GM12878 (cell line): ENCODE measurements around the gene RAMP1. TPM values are rescaled to one million over a fixed set of nuclear protein-coding genes. Genes with fewer than 3 reads are reported as not detected.

ENCODE experiments used
- ATAC-seq: fragments of 200-7000 bp; cut with Tn5 transposase; 3 replicates; pipeline ENCODE4 v1.9.1; 2020; ENCODE audit warnings: mild to moderate bottlenecking, moderate library complexity
- BruUV-seq: library from RNA; stranded (reverse); fragments of 400-500 nt; replicated peaks from 2 replicates; lab custom pipeline; 2021; lab: Mats Ljungman, UMichigan
- CTCF ChIA-PET: fragments of 300-600 bp; sonication (Branson Sonifier 250); formaldehyde crosslinking; extraction: SDS; loops from one replicate; lab custom pipeline; 2021; ENCODE audit warnings: inconsistent platforms; lab: Yijun Ruan, JAX
- POLR2A ChIA-PET: fragments of 350-600 bp; formaldehyde crosslinking; extraction: SDS; loops from one replicate; lab custom pipeline; 2021; ENCODE audit warnings: inconsistent platforms; lab: Charles Lee
- RAD21 ChIA-PET: fragments of 300-600 bp; sonication (Branson Sonifier 250); formaldehyde crosslinking; loops from one replicate; lab custom pipeline; 2023; ENCODE audit warnings: antibody characterized with exemption; ENCODE audit not compliant: unreplicated experiment; lab: Charles Lee
- SMC1A ChIA-PET: fragments of 300-600 bp; sonication (Branson Sonifier 250); formaldehyde crosslinking; loops from one replicate; lab custom pipeline; 2023; ENCODE audit not compliant: unreplicated experiment, uncharacterized antibody; lab: Charles Lee
- DNase-seq: peaks from one replicate; pipeline ENCODE4 v3.0.0-alpha.2; 2011; ENCODE audit warnings: low read depth, low spot score
- FAIRE-seq: peaks from 3 replicates; lab custom pipeline; 2011; peaks lifted over from hg19 to GRCh38; lab: Jason Lieb, UNC
- H2AFZ ChIP-seq: 2 replicates; pipeline ENCODE4 v1.6.0; 2011; ENCODE audit warnings: low read depth, low read length, control low read depth; ENCODE audit not compliant: control insufficient read depth
- H3K27ac ChIP-seq: 2 replicates; pipeline ENCODE4 v1.5.1; 2011; ENCODE audit warnings: control low read depth; ENCODE audit not compliant: control insufficient read depth, insufficient read depth
- H3K27me3 ChIP-seq, 2 experiments: replicated peaks in 1 of 2; 2 replicates each; pipeline versions ENCODE4 v1.6.0 to v1.6.1; 2011; ENCODE audit warnings: low read length in 1 of 2; ENCODE audit not compliant: control insufficient read depth in 2 of 2, insufficient read depth in 2 of 2
- H3K36me3 ChIP-seq, 2 experiments: 2 replicates each; pipeline ENCODE4 v1.5.1; 2011; ENCODE audit warnings: low read length in 1 of 2; ENCODE audit not compliant: control insufficient read depth in 2 of 2, insufficient read depth in 2 of 2
- H3K4me1 ChIP-seq: 2 replicates; pipeline ENCODE4 v1.6.1; 2011; ENCODE audit warnings: mild to moderate bottlenecking, low read length, moderate library complexity, mixed read lengths; ENCODE audit not compliant: control insufficient read depth, insufficient read depth
- H3K4me2 ChIP-seq: 2 replicates; pipeline ENCODE4 v1.6.0; 2011; ENCODE audit warnings: control low read depth; ENCODE audit not compliant: control insufficient read depth, insufficient read depth
- H3K4me3 ChIP-seq: fragments of 200-600 bp; sonication (generic); 2 replicates; pipeline ENCODE4 v1.5.1; 2016
- H3K79me2 ChIP-seq: 2 replicates; pipeline ENCODE4 v1.6.0; 2011; ENCODE audit warnings: low read length; ENCODE audit not compliant: control insufficient read depth, insufficient read depth
- H3K9ac ChIP-seq: 2 replicates; pipeline ENCODE4 v1.8.0; 2011; ENCODE audit warnings: low read length, control low read depth, mixed read lengths; ENCODE audit not compliant: control insufficient read depth, insufficient read depth
- H3K9me3 ChIP-seq: replicated peaks from 3 replicates; pipeline ENCODE4 v1.5.1; 2011; ENCODE audit warnings: mild to moderate bottlenecking, low read length; ENCODE audit not compliant: control insufficient read depth, insufficient read depth
- H4K20me1 ChIP-seq: 2 replicates; pipeline ENCODE4 v1.6.0; 2011; ENCODE audit not compliant: control insufficient read depth, insufficient read depth
- CBFB ChIP-seq: IDR thresholded peaks from 2 replicates; pipeline ENCODE4 v1.6.1; 2016; ENCODE audit warnings: antibody characterized with exemption, low read depth
- CBX5 ChIP-seq: sonication (generic); IDR thresholded peaks from 2 replicates; pipeline ENCODE4 v1.6.1; 2016; ENCODE audit warnings: low read depth, moderate library complexity, mild to moderate bottlenecking, inconsistent platforms
- CHD2 ChIP-seq: IDR thresholded peaks from 2 replicates; pipeline ENCODE4 v1.6.1; 2011; ENCODE audit warnings: low read depth, low read length, improper control_type of control experiment, borderline replicate concordance
- CHD4 ChIP-seq: fragments of 200-600 bp; sonication (generic); IDR thresholded peaks from 2 replicates; pipeline ENCODE4 v1.6.1; 2016; ENCODE audit warnings: mild to moderate bottlenecking
- CREM ChIP-seq: IDR thresholded peaks from 2 replicates; pipeline ENCODE4 v1.6.1; 2014; ENCODE audit warnings: antibody characterized with exemption, low read depth
- EP300 ChIP-seq, 2 experiments: fragments of 150-350 bp in 1 of 2; IDR thresholded peaks; 2 replicates each; pipeline ENCODE4 v1.6.1; 2011 to 2012; ENCODE audit warnings: low read depth in 2 of 2, low read length in 2 of 2, borderline replicate concordance in 1 of 2, improper control_type of control experiment in 1 of 2, inconsistent platforms in 1 of 2; ENCODE audit not compliant: control insufficient read depth in 1 of 2
- JUNB ChIP-seq: IDR thresholded peaks from 2 replicates; pipeline ENCODE4 v1.6.1; 2016; ENCODE audit warnings: antibody characterized with exemption, mild to moderate bottlenecking
- JUND ChIP-seq: IDR thresholded peaks from 2 replicates; pipeline ENCODE4 v1.6.1; 2012; ENCODE audit warnings: low read depth, mild to moderate bottlenecking, low read length, improper control_type of control experiment, moderate library complexity
- KDM1A ChIP-seq: fragments of 200-600 bp; sonication (generic); IDR thresholded peaks from 2 replicates; pipeline ENCODE4 v1.6.1; 2016; ENCODE audit warnings: borderline replicate concordance
- POLR2AphosphoS5 ChIP-seq: IDR thresholded peaks from 2 replicates; pipeline ENCODE4 v1.6.1; 2011; ENCODE audit warnings: mild to moderate bottlenecking, low read length, inconsistent platforms
- RAD51 ChIP-seq: fragments of 450-650 bp; IDR thresholded peaks from 2 replicates; pipeline ENCODE4 v1.6.1; 2016; ENCODE audit warnings: moderate library complexity, mild to moderate bottlenecking, inconsistent platforms
- RFX5 ChIP-seq: IDR thresholded peaks from 2 replicates; pipeline ENCODE4 v1.6.1; 2011; ENCODE audit warnings: low read depth, low read length, improper control_type of control experiment
- SMARCA5 ChIP-seq: fragments of 450-650 bp; IDR thresholded peaks from 2 replicates; pipeline ENCODE4 v1.6.1; 2017; ENCODE audit warnings: mild to moderate bottlenecking
- SREBF1 ChIP-seq: IDR thresholded peaks from 2 replicates; pipeline ENCODE4 v1.6.1; 2012; ENCODE audit warnings: mild to moderate bottlenecking, low read length
- TBL1XR1 ChIP-seq: IDR thresholded peaks from 2 replicates; pipeline ENCODE4 v1.6.1; 2012; ENCODE audit warnings: low read depth, low read length, improper control_type of control experiment
- TCF12 ChIP-seq: IDR thresholded peaks from 2 replicates; pipeline ENCODE4 v1.6.1; 2011; ENCODE audit warnings: low read depth, mild to moderate bottlenecking, low read length
- WRNIP1 ChIP-seq: IDR thresholded peaks from 2 replicates; pipeline ENCODE4 v1.6.1; 2011; ENCODE audit warnings: low read depth, low read length, improper control_type of control experiment, borderline replicate concordance
- WGBS: methylation state at CpG from one replicate; pipeline ENCODE4 v1.1.6; 2016; ENCODE audit warnings: low lambda C conversion rate; ENCODE audit not compliant: insufficient replicate concordance, insufficient coverage; ENCODE audit errors: missing lambda C conversion rate; 5-methylcytosine and 5-hydroxymethylcytosine counted together
- in situ Hi-C: fragments of 300-500 bp; cut with MboI; formaldehyde crosslinking; loops from 9 replicates; pipeline ENCODE4 v1.14.3; 2018; ENCODE audit warnings: mixed read lengths
- intact Hi-C: fragments of 100-400 bp; cut with micrococcal nuclease; formaldehyde crosslinking; loops from one replicate; pipeline ENCODE4 v1.14.2; 2022; ENCODE audit not compliant: unreplicated experiment
- polyA plus RNA-seq, 11 experiments: library from polyadenylated mRNA; depleted of rRNA in 4 of 11; unstranded in 6 of 11; stranded (reverse) in 5 of 11; fragments of >200 nt; fragmentation: Nextera tagmentation in 4 of 11; fragmentation: Illumina TruSeq in 1 of 11; extraction: Ambion mirVana in 4 of 11; extraction: Trizol in 1 of 11; gene quantifications; 1 replicate in 1 of 11; 2 replicates in 10 of 11; pipeline versions ENCODE4 v1.2.1 to v1.2.3, GENCODE V29; 2011 to 2016; ENCODE audit warnings: inconsistent platforms in 2 of 11, missing spikeins in 2 of 11, low read depth in 1 of 11
- total RNA-seq, 4 experiments: library from RNA; depleted of rRNA in 3 of 4; stranded (reverse); fragments of >200 nt in 3 of 4; fragmentation: Illumina TruSeq in 1 of 4; extraction: Trizol in 1 of 4; gene quantifications; 2 replicates each; pipeline versions ENCODE4 v1.2.1 to v1.2.3, GENCODE V29; 2013 to 2021
- TF ChIP-seq, protein P1 (sequence below): fragments of 450-650 bp; formaldehyde crosslinking; IDR thresholded peaks from 2 replicates; pipeline ENCODE4 v1.4.0; 2022; ENCODE audit warnings: mild to moderate bottlenecking, moderate library complexity
- TF ChIP-seq, protein P2 (sequence below): fragments of 450-650 bp; IDR thresholded peaks from 2 replicates; pipeline ENCODE4 v1.6.1; 2016; ENCODE audit warnings: mild to moderate bottlenecking
- TF ChIP-seq, protein P3 (sequence below): IDR thresholded peaks from 2 replicates; pipeline ENCODE4 v1.6.1; 2012; ENCODE audit warnings: low read depth, low read length, improper control_type of control experiment

The RAMP1 gene
- total and polyA plus RNA-seq, 10 of the 15 experiments (the other 5 are each of a cell fraction or from before 2014, with no cell fraction given) = 0.11 to 0.19 (median 0.12) TPM; not detected in 7

DNA sequence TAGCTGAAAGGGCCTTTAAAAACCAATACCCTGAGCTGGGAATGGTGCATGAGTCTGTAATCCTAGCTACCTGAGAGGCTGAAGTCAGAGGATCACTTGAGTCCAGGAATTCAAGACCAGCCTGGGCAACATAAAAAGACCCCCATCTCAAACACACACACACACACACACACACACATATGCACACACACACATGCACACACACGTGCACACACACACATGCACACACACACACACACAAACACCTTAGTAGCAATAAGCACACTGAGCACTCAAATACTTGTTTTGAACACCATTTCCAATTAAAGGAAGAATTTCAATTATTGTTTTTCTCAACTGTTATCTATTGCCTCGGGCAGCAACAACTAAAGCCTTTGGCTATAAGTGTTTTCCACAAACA lies 81.8 kb downstream of the RAMP1 start:
- SMC1A ChIA-PET = interaction anchor here (0.7 to 1.4 kb wide), 3 partner anchors 11 to 167 kb away, joined by 3 to 4 read pairs (median 3); no protein-coding TSS in a partner anchor
- POLR2A ChIA-PET = interaction anchor here (0.6 kb wide), 1 partner anchor 8 kb away, joined by 3 read pairs; no protein-coding TSS in a partner anchor
- intact Hi-C loops (no loop called here), in situ Hi-C loops (no loop called here)
- FAIRE-seq = no peak
- Histone ChIP-seq H3K4me2 (no peak overlapping the region), H2AFZ (no peak overlapping the region), H3K27me3 (no peaks in the 10 kb centered on the region; a peak in 1 of 4 replicates), H3K4me1 (no peaks in the 10 kb centered on the region), H3K79me2 (no peaks in the 10 kb centered on the region), H3K4me3 (no peak overlapping the region), H4K20me1 (no peaks in the 10 kb centered on the region), H3K27ac (no peak overlapping the region), H3K9me3 (peaks cover 3% of the 10 kb centered on the region; the same call in 2 of the 3 replicates), H3K9ac (no peak overlapping the region), H3K36me3 (no peaks in the 10 kb centered on the region)
- CTCF ChIA-PET = no interaction called here
- no peak for TF ChIP-seq KDM1A
- TF ChIP-seq CBX5 = no peak
- TF ChIP-seq TCF12 = no peak
- TF ChIP-seq POLR2AphosphoS5 = no peak
- no peak for TF ChIP-seq CHD4
- no peak for TF ChIP-seq RFX5
- no peak for TF ChIP-seq SREBF1
- TF ChIP-seq JUNB = no peak
- TF ChIP-seq WRNIP1 = no peak
- TF ChIP-seq SMARCA5 = no peak
- TF ChIP-seq, protein P1, sequence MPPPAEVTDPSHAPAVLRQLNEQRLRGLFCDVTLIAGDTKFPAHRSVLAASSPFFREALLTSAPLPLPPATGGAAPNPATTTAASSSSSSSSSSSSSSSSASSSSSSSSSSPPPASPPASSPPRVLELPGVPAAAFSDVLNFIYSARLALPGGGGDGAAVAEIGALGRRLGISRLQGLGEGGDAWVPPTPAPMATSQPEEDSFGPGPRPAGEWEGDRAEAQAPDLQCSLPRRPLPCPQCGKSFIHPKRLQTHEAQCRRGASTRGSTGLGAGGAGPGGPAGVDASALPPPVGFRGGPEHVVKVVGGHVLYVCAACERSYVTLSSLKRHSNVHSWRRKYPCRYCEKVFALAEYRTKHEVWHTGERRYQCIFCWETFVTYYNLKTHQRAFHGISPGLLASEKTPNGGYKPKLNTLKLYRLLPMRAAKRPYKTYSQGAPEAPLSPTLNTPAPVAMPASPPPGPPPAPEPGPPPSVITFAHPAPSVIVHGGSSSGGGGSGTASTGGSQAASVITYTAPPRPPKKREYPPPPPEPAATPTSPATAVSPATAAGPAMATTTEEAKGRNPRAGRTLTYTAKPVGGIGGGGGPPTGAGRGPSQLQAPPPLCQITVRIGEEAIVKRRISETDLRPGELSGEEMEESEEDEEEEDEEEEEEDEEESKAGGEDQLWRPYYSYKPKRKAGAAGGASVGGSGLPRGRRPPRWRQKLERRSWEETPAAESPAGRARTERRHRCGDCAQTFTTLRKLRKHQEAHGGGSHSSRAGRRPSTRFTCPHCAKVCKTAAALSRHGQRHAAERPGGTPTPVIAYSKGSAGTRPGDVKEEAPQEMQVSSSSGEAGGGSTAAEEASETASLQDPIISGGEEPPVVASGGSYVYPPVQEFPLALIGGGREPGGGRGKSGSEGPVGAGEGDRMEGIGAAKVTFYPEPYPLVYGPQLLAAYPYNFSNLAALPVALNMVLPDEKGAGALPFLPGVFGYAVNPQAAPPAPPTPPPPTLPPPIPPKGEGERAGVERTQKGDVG (CRISPR knock-in tag) = no peak
- TF ChIP-seq CHD2 = no peak
- TF ChIP-seq, protein P2, sequence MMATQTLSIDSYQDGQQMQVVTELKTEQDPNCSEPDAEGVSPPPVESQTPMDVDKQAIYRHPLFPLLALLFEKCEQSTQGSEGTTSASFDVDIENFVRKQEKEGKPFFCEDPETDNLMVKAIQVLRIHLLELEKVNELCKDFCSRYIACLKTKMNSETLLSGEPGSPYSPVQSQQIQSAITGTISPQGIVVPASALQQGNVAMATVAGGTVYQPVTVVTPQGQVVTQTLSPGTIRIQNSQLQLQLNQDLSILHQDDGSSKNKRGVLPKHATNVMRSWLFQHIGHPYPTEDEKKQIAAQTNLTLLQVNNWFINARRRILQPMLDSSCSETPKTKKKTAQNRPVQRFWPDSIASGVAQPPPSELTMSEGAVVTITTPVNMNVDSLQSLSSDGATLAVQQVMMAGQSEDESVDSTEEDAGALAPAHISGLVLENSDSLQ = no peak
- no peak for TF ChIP-seq RAD51
- no peak for TF ChIP-seq EP300 (IDR thresholded peaks at IDR 0.05; ENCODE audit: borderline replicate concordance in 1 of 2, control insufficient read depth in 1 of 2, low read depth in 2 of 2, low read length in 2 of 2)
- no peak for TF ChIP-seq CREM
- TF ChIP-seq, protein P3, sequence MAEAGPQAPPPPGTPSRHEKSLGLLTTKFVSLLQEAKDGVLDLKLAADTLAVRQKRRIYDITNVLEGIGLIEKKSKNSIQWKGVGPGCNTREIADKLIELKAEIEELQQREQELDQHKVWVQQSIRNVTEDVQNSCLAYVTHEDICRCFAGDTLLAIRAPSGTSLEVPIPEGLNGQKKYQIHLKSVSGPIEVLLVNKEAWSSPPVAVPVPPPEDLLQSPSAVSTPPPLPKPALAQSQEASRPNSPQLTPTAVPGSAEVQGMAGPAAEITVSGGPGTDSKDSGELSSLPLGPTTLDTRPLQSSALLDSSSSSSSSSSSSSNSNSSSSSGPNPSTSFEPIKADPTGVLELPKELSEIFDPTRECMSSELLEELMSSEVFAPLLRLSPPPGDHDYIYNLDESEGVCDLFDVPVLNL = no peak
- TF ChIP-seq CBFB = no peak
- TF ChIP-seq TBL1XR1 = no peak
- TF ChIP-seq JUND = no peak
- no peak for ATAC-seq
- no peak for DNase-seq
- WGBS = 38% methylated on average over 2 of the region's 2 CpGs
- RAD21 ChIA-PET = no interaction called here
- no TSS peak for BruUV-seq
